Hair follicular keratinocyte (primary cell): ENCODE results near the gene ZEB2. TPM values are rescaled to one million over a fixed set of nuclear protein-coding genes. Genes with fewer than 3 reads are reported as not detected.

Experiments used
- total RNA-seq: library from RNA; depleted of rRNA; stranded (reverse); fragments of >200 nt; gene quantifications from 2 replicates; pipeline ENCODE4 v1.2.3, GENCODE V29; 2015

Gene ZEB2
- 0.23 TPM in 1 of 2 replicates, not detected in the other for total RNA-seq

DNA sequence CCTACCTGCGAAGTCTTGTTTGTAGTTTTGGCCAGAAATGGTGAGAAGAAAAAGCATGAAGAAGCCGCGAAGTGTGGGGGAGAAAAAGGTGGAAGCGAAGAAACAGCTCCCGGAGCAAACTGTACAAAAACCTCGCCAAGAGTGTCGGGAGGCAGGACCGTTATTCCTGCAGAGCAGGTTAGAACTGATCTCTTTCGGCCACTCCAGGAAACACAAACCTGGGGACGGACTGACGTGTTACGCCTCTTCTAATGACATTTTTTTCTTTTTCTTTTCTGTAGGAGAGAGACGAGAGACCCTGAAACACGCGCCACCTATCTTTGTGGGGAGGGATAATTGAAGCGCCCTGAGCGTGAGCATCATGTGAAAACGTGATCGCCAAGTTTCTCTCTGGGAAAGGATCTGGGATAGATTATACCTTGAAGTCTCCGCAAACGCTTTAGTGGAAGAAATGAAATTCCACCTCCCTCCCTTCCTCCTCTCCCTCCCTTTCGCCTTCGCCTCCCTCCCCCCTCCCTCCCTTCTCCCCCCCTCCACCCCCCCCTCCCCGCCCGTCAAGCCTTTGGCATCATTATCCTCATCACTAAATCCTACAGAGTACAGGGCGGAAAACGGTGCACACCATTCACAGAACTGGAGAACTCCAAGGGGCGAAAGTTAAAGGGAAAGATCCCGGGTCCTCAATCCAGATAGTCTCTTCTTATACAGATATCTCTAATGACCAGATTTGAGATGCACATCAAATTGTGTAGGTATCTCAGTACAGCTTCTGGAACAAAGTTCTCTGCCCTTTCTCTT, at the start of gene ZEB2:
ZEB2 (minus strand) TSS at position 186 of the 798 bp plus-strand sequence. CDS start 2,769 bp downstream, outside the sequence.

